ENCODE measurements around the gene MCEMP1. TPM values are rescaled to one million over a fixed set of nuclear protein-coding genes. Genes with fewer than 3 reads are reported as not detected.
A peak's percentile ranks its signal among the peaks of the same experiment; 100 is the strongest.

MCEMP1 gene
- total and polyA plus RNA-seq, 4 experiments from 2014 or later = not detected

- intact Hi-C loops (cut with micrococcal nuclease) = no loop called here
- Mint-ChIP-seq H3K4me1 (peaks cover 5 to 10% (median 6%) of the 10 kb centered on the region in 4 donors), H3K36me3 (no peaks in the 10 kb centered on the region), H3K9me3 (no peaks in the 10 kb centered on the region), H3K4me3 (no peak overlapping the region), H3K27ac (no peak overlapping the region), H3K27me3 (peaks cover 2% of the 10 kb centered on the region in 2 donors)
- no peak overlapping the region for H3K27ac ChIP-seq (ENCODE audit: low read depth, low read length)
- CTCF ChIA-PET (ENCODE audit: partially characterized antibody) = interaction anchor here (2.7 kb wide), 1 partner anchor 18 kb away, joined by 10 read pairs; the partner anchor contains the start of gene TRAPPC5
- no peaks in the 10 kb centered on the region for H3K9me3 ChIP-seq (ENCODE audit: control insufficient read depth in 1 of 2, low read length in 2 of 2)
- no peak for DNase-seq
- H3K36me3 ChIP-seq (ENCODE audit: insufficient read depth, low read length) = no peaks in the 10 kb centered on the region
- no peak overlapping the region for H3K4me3 ChIP-seq (ENCODE audit: low read length in 2 of 2)
- POLR2A ChIA-PET (ENCODE audit: partially characterized antibody) = no interaction called here
- H3K4me1 ChIP-seq (ENCODE audit: insufficient read depth, low read length) = peaks cover 10% of the 10 kb centered on the region
- H3K27me3 ChIP-seq (ENCODE audit: insufficient read depth, low read length) = no peaks in the 10 kb centered on the region
Measured at GRCh38 chr19:7662657-7663056, 14.2 kb upstream of the MCEMP1 start.

DNA sequence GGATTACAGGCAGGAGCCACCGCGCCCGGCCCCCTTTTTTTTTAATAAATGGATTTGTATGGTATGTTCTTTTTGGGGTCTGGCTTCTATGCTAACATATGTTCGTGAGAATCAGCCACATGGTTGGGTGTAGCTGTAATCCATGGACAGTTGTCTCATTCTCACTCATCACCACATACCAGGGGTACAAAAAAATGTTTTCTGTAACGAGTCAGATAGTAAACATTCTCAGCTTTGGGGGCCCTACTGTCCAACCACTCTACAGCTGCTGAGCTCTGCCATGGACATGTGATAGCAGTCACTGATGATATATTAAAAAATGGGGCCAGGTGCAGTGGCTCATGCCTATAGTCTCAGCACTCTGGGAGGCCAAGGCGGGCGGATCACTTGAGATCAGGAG lies 13.2 kb upstream of the MCEMP1 start:
- Histone ChIP-seq H3K27ac (ENCODE audit: low read depth, low read length) (no peak overlapping the region), H3K4me1 (ENCODE audit: insufficient read depth, low read length) (no peaks in the 10 kb centered on the region), H3K4me3 (ENCODE audit: low read length in 2 of 2) (no peak overlapping the region), H3K9me3 (ENCODE audit: control insufficient read depth in 1 of 2, low read length in 2 of 2) (no peaks in the 10 kb centered on the region), H3K27me3 (ENCODE audit: insufficient read depth, low read length) (no peaks in the 10 kb centered on the region), H3K36me3 (ENCODE audit: insufficient read depth, low read length) (no peaks in the 10 kb centered on the region)
- peak overlapping the region in 1 of 7 donors; percentile 31 for H3K27ac Mint-ChIP-seq
- no peaks in the 10 kb centered on the region for H3K4me1 Mint-ChIP-seq
- intact Hi-C loops (cut with micrococcal nuclease) = no loop called here
- H3K36me3 Mint-ChIP-seq = no peaks in the 10 kb centered on the region
- CTCF ChIA-PET (ENCODE audit: partially characterized antibody) = interaction anchor here (0.8 to 1.3 kb wide), 4 partner anchors 13 to 138 kb away, joined by 3 to 5 read pairs (median 4); partner anchors contain the start of gene TRAPPC5
- DNase-seq = no peak
- H3K27me3 Mint-ChIP-seq = peaks cover 2% of the 10 kb centered on the region in 2 donors
- H3K4me3 Mint-ChIP-seq = no peak overlapping the region
- POLR2A ChIA-PET (ENCODE audit: partially characterized antibody) = no interaction called here
- H3K9me3 Mint-ChIP-seq = no peaks in the 10 kb centered on the region

DNA sequence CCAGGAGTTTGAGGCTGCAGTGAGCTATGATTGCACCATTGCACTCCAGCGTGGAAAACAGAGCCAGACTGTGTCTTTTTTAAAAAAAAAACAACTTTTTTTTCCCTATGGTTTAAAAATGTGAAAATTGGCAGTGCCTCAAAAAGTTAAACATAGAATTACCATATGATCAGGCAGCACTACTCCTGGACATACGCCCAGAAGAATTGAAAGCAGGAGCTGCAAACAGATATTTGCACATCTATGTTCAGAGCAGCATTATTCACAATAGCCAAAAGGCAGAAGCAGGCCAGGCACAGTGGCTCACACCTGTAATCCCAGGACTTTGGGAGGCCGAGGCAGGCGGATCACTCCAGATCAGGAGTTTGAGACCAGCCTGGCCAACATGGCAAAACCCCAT lies 11.8 kb upstream of the MCEMP1 start:
- Histone ChIP-seq H3K9me3 (ENCODE audit: control insufficient read depth in 1 of 2, low read length in 2 of 2) (no peaks in the 10 kb centered on the region), H3K4me3 (ENCODE audit: low read length in 2 of 2) (no peak overlapping the region), H3K27ac (ENCODE audit: low read depth, low read length) (no peak overlapping the region), H3K4me1 (ENCODE audit: insufficient read depth, low read length) (peaks cover under 1% of the 10 kb centered on the region), H3K27me3 (ENCODE audit: insufficient read depth, low read length) (no peaks in the 10 kb centered on the region), H3K36me3 (ENCODE audit: insufficient read depth, low read length) (no peaks in the 10 kb centered on the region)
- intact Hi-C loops (cut with micrococcal nuclease) = no loop called here
- no peaks in the 10 kb centered on the region for H3K9me3 Mint-ChIP-seq
- no peak for DNase-seq
- H3K27me3 Mint-ChIP-seq = peaks cover 6 to 7% of the 10 kb centered on the region in 2 donors
- H3K4me3 Mint-ChIP-seq = no peak overlapping the region
- POLR2A ChIA-PET (ENCODE audit: partially characterized antibody) = no interaction called here
- H3K4me1 Mint-ChIP-seq = peaks cover 0 to 6% (median under 1%) of the 10 kb centered on the region in 4 donors
- CTCF ChIA-PET (ENCODE audit: partially characterized antibody) = interaction anchor here (1.2 kb wide), 1 partner anchor 97 kb away, joined by 3 read pairs; no protein-coding TSS in a partner anchor
- H3K36me3 Mint-ChIP-seq = no peaks in the 10 kb centered on the region
- no peak overlapping the region for H3K27ac Mint-ChIP-seq

DNA sequence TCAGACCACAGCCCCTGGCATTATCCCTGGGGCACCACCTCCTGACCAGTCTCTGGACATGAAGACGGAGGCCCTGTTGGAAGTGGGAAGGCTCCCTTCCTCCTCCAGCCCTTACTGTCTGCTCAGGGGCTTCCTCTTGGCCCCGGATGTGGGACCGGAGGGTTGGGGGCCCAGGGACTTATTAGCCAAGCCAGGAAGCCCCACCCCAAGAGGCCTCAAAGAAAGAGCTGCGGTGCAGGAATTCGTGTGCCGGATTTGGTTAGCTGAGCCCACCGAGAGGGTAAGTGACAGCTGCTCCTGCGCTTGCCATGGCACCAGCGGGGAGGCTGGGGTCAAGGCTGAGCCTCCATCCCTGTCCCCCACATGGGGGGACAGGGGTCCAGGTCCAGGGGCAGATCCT lies 8.0 kb upstream of the MCEMP1 start, which contains the start of gene RETN:
RETN (plus strand) TSS at position 208 of the 400 bp plus-strand sequence. CDS start 278 bp downstream, outside the sequence.
- Histone ChIP-seq H3K27ac (ENCODE audit: low read depth, low read length) (no peak within 1 kb of the TSS), H3K27me3 (ENCODE audit: insufficient read depth, low read length) (peaks cover 5% of the 10 kb centered on the region), H3K9me3 (ENCODE audit: control insufficient read depth in 1 of 2, low read length in 2 of 2) (no peaks in the 10 kb centered on the region), H3K36me3 (ENCODE audit: insufficient read depth, low read length) (no peaks in the 10 kb centered on the region), H3K4me3 (ENCODE audit: low read length in 2 of 2) (no peak within 1 kb of the TSS), H3K4me1 (ENCODE audit: insufficient read depth, low read length) (peaks cover 8% of the 10 kb centered on the region)
- ChIA-PET CTCF (ENCODE audit: partially characterized antibody) (interaction anchor here (0.8 to 3.0 kb wide), 4 partner anchors 12 to 17 kb away, joined by 3 to 14 read pairs (median 7); partner anchors contain the start of gene TRAPPC5), POLR2A (ENCODE audit: partially characterized antibody) (interaction anchor here (1.4 to 2.6 kb wide), 3 partner anchors 12 to 32 kb away, joined by 4 to 9 read pairs (median 5); partner anchors contain the start of genes STXBP2 and TRAPPC5)
- intact Hi-C loops (cut with micrococcal nuclease) = no loop called here
- H3K27ac Mint-ChIP-seq = no peak within 1 kb of the TSS
- H3K9me3 Mint-ChIP-seq = peaks cover 0 to under 1% (median 0%) of the 10 kb centered on the region in 8 donors
- H3K4me1 Mint-ChIP-seq = peaks cover 2 to 13% (median 8%) of the 10 kb centered on the region in 4 donors
- no peaks in the 10 kb centered on the region for H3K36me3 Mint-ChIP-seq
- H3K27me3 Mint-ChIP-seq = peaks cover 17 to 24% of the 10 kb centered on the region in 2 donors
- H3K4me3 Mint-ChIP-seq = peak within 1 kb of the TSS in 5 of 8 donors; percentile 9 to 66 (median 21)
- DNase-seq = no peak

- ChIA-PET POLR2A (ENCODE audit: partially characterized antibody) (interaction anchor here (1.6 to 2.6 kb wide), 2 partner anchors 11 to 17 kb away, joined by 5 to 9 read pairs; partner anchors contain the start of gene TRAPPC5), CTCF (ENCODE audit: partially characterized antibody) (interaction anchor here (0.8 to 3.0 kb wide), 3 partner anchors 11 to 17 kb away, joined by 3 to 14 read pairs (median 8); partner anchors contain the start of gene TRAPPC5)
- Histone ChIP-seq H3K4me3 (ENCODE audit: low read length in 2 of 2) (no peak overlapping the region), H3K36me3 (ENCODE audit: insufficient read depth, low read length) (no peaks in the 10 kb centered on the region), H3K27ac (ENCODE audit: low read depth, low read length) (no peak overlapping the region), H3K27me3 (ENCODE audit: insufficient read depth, low read length) (peaks cover 5% of the 10 kb centered on the region), H3K9me3 (ENCODE audit: control insufficient read depth in 1 of 2, low read length in 2 of 2) (no peaks in the 10 kb centered on the region), H3K4me1 (ENCODE audit: insufficient read depth, low read length) (peaks cover 12% of the 10 kb centered on the region)
- no peak overlapping the region for H3K27ac Mint-ChIP-seq
- peaks cover 4 to 19% (median 11%) of the 10 kb centered on the region in 4 donors for H3K4me1 Mint-ChIP-seq
- no peaks in the 10 kb centered on the region for H3K36me3 Mint-ChIP-seq
- peaks cover 19 to 28% of the 10 kb centered on the region in 2 donors for H3K27me3 Mint-ChIP-seq
- H3K4me3 Mint-ChIP-seq = peak overlapping the region in 5 of 8 donors; percentile 9 to 66 (median 21)
- intact Hi-C loops (cut with micrococcal nuclease) = no loop called here
- DNase-seq = no peak
- H3K9me3 Mint-ChIP-seq = peaks cover 0 to 2% (median 0%) of the 10 kb centered on the region in 8 donors
Measured at GRCh38 chr19:7669641-7670040, 7.2 kb upstream of the MCEMP1 start.

GRCh38 chr19:7670150-7670783 lies 6.6 kb upstream of the MCEMP1 start:
- Mint-ChIP-seq H3K27ac (peak overlapping the region in 1 of 7 donors; percentile 35), H3K4me1 (peaks cover 4 to 19% (median 11%) of the 10 kb centered on the region in 4 donors), H3K4me3 (peak overlapping the region; percentile 33 to 71 (median 58)), H3K9me3 (peaks cover 0 to 2% (median 0%) of the 10 kb centered on the region in 8 donors), H3K27me3 (peaks cover 19 to 28% of the 10 kb centered on the region in 2 donors), H3K36me3 (no peaks in the 10 kb centered on the region)
- ChIA-PET POLR2A (ENCODE audit: partially characterized antibody) (interaction anchor here (1.0 to 2.6 kb wide), 3 partner anchors 10 to 18 kb away, joined by 3 to 9 read pairs (median 5); partner anchors contain the start of gene TRAPPC5), CTCF (ENCODE audit: partially characterized antibody) (interaction anchor here (1.1 to 3.0 kb wide), 2 partner anchors 11 to 13 kb away, joined by 3 to 14 read pairs; partner anchors contain the start of gene TRAPPC5)
- Histone ChIP-seq H3K9me3 (ENCODE audit: control insufficient read depth in 1 of 2, low read length in 2 of 2) (no peaks in the 10 kb centered on the region), H3K4me3 (ENCODE audit: low read length in 2 of 2) (no peak overlapping the region), H3K36me3 (ENCODE audit: insufficient read depth, low read length) (no peaks in the 10 kb centered on the region), H3K4me1 (ENCODE audit: insufficient read depth, low read length) (peaks cover 12% of the 10 kb centered on the region), H3K27me3 (ENCODE audit: insufficient read depth, low read length) (peaks cover 5% of the 10 kb centered on the region), H3K27ac (ENCODE audit: low read depth, low read length) (no peak overlapping the region)
- intact Hi-C loops (cut with micrococcal nuclease) = no loop called here
- DNase-seq = peak in 1 of 5 donors; percentile 13

GRCh38 chr19:7670790-7671189 lies 6.1 kb upstream of the MCEMP1 start:
- peak in 1 of 5 donors; percentile 61 for DNase-seq
- CTCF ChIA-PET (ENCODE audit: partially characterized antibody) = interaction anchor here (1.1 to 2.2 kb wide), 2 partner anchors 10 to 14 kb away, joined by 3 to 4 read pairs; partner anchors contain the start of gene TRAPPC5
- no peak overlapping the region for H3K4me3 ChIP-seq (ENCODE audit: low read length in 2 of 2)
- POLR2A ChIA-PET (ENCODE audit: partially characterized antibody) = interaction anchor here (1.0 kb wide), 1 partner anchor 10 kb away, joined by 3 read pairs; the partner anchor contains the start of gene TRAPPC5
- peaks cover 19 to 29% of the 10 kb centered on the region in 2 donors for H3K27me3 Mint-ChIP-seq
- H3K27ac Mint-ChIP-seq = peak overlapping the region in 1 of 7 donors; percentile 35
- H3K4me1 ChIP-seq (ENCODE audit: insufficient read depth, low read length) = peaks cover 12% of the 10 kb centered on the region
- H3K36me3 ChIP-seq (ENCODE audit: insufficient read depth, low read length) = no peaks in the 10 kb centered on the region
- no peaks in the 10 kb centered on the region for H3K9me3 ChIP-seq (ENCODE audit: control insufficient read depth in 1 of 2, low read length in 2 of 2)
- H3K4me1 Mint-ChIP-seq = peaks cover 4 to 21% (median 12%) of the 10 kb centered on the region in 4 donors
- peak overlapping the region in 5 of 8 donors; percentile 36 to 65 (median 58) for H3K4me3 Mint-ChIP-seq
- no peak overlapping the region for H3K27ac ChIP-seq (ENCODE audit: low read depth, low read length)
- peaks cover 0 to 2% (median 0%) of the 10 kb centered on the region in 8 donors for H3K9me3 Mint-ChIP-seq
- no peaks in the 10 kb centered on the region for H3K36me3 Mint-ChIP-seq
- H3K27me3 ChIP-seq (ENCODE audit: insufficient read depth, low read length) = peaks cover 5% of the 10 kb centered on the region
- intact Hi-C loops (cut with micrococcal nuclease) = no loop called here

All from CD4-positive, alpha-beta memory T cell (primary cell).